ENCODE results near the gene PIP4P1. TPM values are rescaled to one million over a fixed set of nuclear protein-coding genes. Genes with fewer than 3 reads are reported as not detected.

The PIP4P1 gene
- total and polyA plus RNA-seq, 2 of the 13 experiments (the other 11 are each of a cell fraction or from before 2014, with no cell fraction given) = 33.4 to 47.0 TPM

DNA sequence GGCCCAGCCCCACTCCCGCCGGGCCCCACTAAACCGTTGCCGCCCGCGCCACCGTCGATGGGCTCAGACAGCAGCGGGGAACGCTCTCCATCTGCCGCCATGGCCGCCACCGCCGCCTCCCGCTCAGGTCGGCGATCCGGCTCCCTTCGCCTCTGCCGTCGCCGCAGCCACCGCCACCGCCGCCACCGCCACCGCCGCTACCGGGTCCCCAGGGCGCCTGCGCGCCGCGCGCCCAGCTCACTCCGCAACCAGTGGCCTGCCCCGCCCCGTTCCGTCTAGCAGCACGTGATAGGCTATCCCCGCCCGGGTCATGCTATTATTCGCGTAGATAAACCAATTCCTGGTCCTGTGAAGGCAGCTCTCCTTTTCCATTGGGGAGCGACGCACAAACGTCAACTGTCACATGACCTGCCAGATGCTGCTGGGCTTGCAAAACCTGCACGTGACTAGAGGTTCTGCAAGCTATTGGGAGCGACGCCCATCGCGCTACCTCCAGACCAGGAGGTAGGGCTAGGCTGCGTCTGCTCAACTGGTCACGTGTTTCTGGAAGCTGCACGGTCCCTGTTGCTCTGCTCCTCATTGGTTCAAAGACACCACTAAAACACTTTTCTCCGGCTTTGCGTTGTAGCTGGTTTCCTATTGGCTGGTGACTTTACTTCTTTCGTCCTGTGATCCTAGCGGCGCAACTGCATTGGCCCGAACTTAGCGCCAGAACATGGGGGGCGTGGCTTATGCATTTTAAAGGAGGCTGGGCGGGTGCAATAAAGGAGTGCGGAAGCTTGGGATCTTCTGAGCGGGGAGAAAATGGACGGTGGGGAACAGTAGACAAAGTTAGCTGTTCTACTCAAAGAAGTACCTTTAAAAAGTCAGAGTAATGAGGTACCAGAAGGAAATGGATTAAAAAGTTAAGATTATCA, at the start of gene PIP4P1 (continued):
- TF ChIP-seq, protein P1, sequence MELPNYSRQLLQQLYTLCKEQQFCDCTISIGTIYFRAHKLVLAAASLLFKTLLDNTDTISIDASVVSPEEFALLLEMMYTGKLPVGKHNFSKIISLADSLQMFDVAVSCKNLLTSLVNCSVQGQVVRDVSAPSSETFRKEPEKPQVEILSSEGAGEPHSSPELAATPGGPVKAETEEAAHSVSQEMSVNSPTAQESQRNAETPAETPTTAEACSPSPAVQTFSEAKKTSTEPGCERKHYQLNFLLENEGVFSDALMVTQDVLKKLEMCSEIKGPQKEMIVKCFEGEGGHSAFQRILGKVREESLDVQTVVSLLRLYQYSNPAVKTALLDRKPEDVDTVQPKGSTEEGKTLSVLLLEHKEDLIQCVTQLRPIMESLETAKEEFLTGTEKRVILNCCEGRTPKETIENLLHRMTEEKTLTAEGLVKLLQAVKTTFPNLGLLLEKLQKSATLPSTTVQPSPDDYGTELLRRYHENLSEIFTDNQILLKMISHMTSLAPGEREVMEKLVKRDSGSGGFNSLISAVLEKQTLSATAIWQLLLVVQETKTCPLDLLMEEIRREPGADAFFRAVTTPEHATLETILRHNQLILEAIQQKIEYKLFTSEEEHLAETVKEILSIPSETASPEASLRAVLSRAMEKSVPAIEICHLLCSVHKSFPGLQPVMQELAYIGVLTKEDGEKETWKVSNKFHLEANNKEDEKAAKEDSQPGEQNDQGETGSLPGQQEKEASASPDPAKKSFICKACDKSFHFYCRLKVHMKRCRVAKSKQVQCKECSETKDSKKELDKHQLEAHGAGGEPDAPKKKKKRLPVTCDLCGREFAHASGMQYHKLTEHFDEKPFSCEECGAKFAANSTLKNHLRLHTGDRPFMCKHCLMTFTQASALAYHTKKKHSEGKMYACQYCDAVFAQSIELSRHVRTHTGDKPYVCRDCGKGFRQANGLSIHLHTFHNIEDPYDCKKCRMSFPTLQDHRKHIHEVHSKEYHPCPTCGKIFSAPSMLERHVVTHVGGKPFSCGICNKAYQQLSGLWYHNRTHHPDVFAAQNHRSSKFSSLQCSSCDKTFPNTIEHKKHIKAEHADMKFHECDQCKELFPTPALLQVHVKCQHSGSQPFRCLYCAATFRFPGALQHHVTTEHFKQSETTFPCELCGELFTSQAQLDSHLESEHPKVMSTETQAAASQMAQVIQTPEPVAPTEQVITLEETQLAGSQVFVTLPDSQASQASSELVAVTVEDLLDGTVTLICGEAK (IDR thresholded peaks at IDR 0.05) = no peak
- TF ChIP-seq, protein P1 (CRISPR knock-in tag; IDR thresholded peaks at IDR 0.05) = peak; percentile 70; the same call in 1 of the 2 replicates
- TF ChIP-seq ZNF670 (CRISPR knock-in tag; IDR thresholded peaks at IDR 0.05; ENCODE audit: borderline replicate concordance) = no peak
- TF ChIP-seq ZNF101 (CRISPR knock-in tag; IDR thresholded peaks at IDR 0.05; ENCODE audit: borderline replicate concordance, low read depth) = peak; percentile 83; the same call in 1 of the 2 replicates
- TF ChIP-seq ZNF431 (CRISPR knock-in tag; IDR thresholded peaks at IDR 0.05; ENCODE audit: borderline replicate concordance, low read depth) = no peak; the same call in none of the 2 replicates
- TF ChIP-seq ZNF883 (CRISPR knock-in tag; IDR thresholded peaks at IDR 0.05; ENCODE audit: not compliant biosample characterization) = peak; percentile 87
- peak; percentile 90 for TF ChIP-seq PHF5A (CRISPR knock-in tag; IDR thresholded peaks at IDR 0.05; ENCODE audit: low read depth, unreplicated experiment)
- TF ChIP-seq, protein P2, sequence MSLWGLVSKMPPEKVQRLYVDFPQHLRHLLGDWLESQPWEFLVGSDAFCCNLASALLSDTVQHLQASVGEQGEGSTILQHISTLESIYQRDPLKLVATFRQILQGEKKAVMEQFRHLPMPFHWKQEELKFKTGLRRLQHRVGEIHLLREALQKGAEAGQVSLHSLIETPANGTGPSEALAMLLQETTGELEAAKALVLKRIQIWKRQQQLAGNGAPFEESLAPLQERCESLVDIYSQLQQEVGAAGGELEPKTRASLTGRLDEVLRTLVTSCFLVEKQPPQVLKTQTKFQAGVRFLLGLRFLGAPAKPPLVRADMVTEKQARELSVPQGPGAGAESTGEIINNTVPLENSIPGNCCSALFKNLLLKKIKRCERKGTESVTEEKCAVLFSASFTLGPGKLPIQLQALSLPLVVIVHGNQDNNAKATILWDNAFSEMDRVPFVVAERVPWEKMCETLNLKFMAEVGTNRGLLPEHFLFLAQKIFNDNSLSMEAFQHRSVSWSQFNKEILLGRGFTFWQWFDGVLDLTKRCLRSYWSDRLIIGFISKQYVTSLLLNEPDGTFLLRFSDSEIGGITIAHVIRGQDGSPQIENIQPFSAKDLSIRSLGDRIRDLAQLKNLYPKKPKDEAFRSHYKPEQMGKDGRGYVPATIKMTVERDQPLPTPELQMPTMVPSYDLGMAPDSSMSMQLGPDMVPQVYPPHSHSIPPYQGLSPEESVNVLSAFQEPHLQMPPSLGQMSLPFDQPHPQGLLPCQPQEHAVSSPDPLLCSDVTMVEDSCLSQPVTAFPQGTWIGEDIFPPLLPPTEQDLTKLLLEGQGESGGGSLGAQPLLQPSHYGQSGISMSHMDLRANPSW (CRISPR knock-in tag; IDR thresholded peaks at IDR 0.05; ENCODE audit: borderline replicate concordance) = peak; percentile 59; the same call in 1 of the 2 replicates
- peak; percentile 96 for TF ChIP-seq ARNT2 (CRISPR knock-in tag; IDR thresholded peaks at IDR 0.05; ENCODE audit: low read depth)
- TF ChIP-seq, protein P3, sequence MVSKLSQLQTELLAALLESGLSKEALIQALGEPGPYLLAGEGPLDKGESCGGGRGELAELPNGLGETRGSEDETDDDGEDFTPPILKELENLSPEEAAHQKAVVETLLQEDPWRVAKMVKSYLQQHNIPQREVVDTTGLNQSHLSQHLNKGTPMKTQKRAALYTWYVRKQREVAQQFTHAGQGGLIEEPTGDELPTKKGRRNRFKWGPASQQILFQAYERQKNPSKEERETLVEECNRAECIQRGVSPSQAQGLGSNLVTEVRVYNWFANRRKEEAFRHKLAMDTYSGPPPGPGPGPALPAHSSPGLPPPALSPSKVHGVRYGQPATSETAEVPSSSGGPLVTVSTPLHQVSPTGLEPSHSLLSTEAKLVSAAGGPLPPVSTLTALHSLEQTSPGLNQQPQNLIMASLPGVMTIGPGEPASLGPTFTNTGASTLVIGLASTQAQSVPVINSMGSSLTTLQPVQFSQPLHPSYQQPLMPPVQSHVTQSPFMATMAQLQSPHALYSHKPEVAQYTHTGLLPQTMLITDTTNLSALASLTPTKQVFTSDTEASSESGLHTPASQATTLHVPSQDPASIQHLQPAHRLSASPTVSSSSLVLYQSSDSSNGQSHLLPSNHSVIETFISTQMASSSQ (IDR thresholded peaks at IDR 0.05; ENCODE audit: low read depth) = 0 out of 2 replicates have a peak, but pooled peaks have one; percentile 13
- TF ChIP-seq, protein P3 (CRISPR knock-in tag; IDR thresholded peaks at IDR 0.05; ENCODE audit: borderline replicate concordance) = peak; percentile 82; the same call in 1 of the 2 replicates
